ENCODE data around the gene MAS1. TPM values are rescaled to one million over a fixed set of nuclear protein-coding genes. Genes with fewer than 3 reads are reported as not detected.

MAS1 gene
- total RNA-seq, 4 donors from 2014 or later = not detected

- Histone ChIP-seq H3K36me3 (no peaks in the 10 kb centered on the region), H3K9me3 (no peaks in the 10 kb centered on the region), H3K27me3 (no peaks in the 10 kb centered on the region), H3K27ac (no peak overlapping the region), H3K4me3 (no peak overlapping the region), H3K4me1 (no peaks in the 10 kb centered on the region)
- TF ChIP-seq POLR2A (IDR thresholded peaks at IDR 0.05) = no peak
- TF ChIP-seq, protein P1, sequence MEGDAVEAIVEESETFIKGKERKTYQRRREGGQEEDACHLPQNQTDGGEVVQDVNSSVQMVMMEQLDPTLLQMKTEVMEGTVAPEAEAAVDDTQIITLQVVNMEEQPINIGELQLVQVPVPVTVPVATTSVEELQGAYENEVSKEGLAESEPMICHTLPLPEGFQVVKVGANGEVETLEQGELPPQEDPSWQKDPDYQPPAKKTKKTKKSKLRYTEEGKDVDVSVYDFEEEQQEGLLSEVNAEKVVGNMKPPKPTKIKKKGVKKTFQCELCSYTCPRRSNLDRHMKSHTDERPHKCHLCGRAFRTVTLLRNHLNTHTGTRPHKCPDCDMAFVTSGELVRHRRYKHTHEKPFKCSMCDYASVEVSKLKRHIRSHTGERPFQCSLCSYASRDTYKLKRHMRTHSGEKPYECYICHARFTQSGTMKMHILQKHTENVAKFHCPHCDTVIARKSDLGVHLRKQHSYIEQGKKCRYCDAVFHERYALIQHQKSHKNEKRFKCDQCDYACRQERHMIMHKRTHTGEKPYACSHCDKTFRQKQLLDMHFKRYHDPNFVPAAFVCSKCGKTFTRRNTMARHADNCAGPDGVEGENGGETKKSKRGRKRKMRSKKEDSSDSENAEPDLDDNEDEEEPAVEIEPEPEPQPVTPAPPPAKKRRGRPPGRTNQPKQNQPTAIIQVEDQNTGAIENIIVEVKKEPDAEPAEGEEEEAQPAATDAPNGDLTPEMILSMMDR (IDR thresholded peaks at IDR 0.05) = no peak
- no peak for TF ChIP-seq POLR2AphosphoS5 (IDR thresholded peaks at IDR 0.05)
- TF ChIP-seq EP300 (IDR thresholded peaks at IDR 0.05) = no peak
- whole genome bisulfite sequencing = 66% methylated on average over 3 of the region's 3 CpGs
- no peak for DNase-seq (ENCODE audit: low spot score in 2 of 2)
These were observed 14.5 kb upstream of the MAS1 start for GRCh38 chr6:159876242-159876641.

GRCh38 chr6:159877256-159877808 lies 13.5 kb upstream of the MAS1 start:
- H3K27ac ChIP-seq = no peak overlapping the region
- TF ChIP-seq EP300 (IDR thresholded peaks at IDR 0.05) = no peak
- TF ChIP-seq POLR2A (IDR thresholded peaks at IDR 0.05) = no peak
- TF ChIP-seq POLR2AphosphoS5 (IDR thresholded peaks at IDR 0.05) = no peak
- TF ChIP-seq, protein P1 (IDR thresholded peaks at IDR 0.05) = no peak
- H3K36me3 ChIP-seq = no peaks in the 10 kb centered on the region
- no peak overlapping the region for H3K4me3 ChIP-seq
- H3K27me3 ChIP-seq = no peaks in the 10 kb centered on the region
- no peaks in the 10 kb centered on the region for H3K9me3 ChIP-seq
- DNase-seq (ENCODE audit: low spot score in 2 of 2) = no peak
- H3K4me1 ChIP-seq = no peaks in the 10 kb centered on the region
- WGBS = 79% methylated on average over 5 of the region's 5 CpGs

- Histone ChIP-seq H3K9me3 (no peaks in the 10 kb centered on the region), H3K4me1 (no peaks in the 10 kb centered on the region), H3K27me3 (no peaks in the 10 kb centered on the region), H3K4me3 (no peak overlapping the region), H3K36me3 (no peaks in the 10 kb centered on the region), H3K27ac (no peak overlapping the region)
- no peak for DNase-seq (ENCODE audit: low spot score in 2 of 2)
- TF ChIP-seq EP300 (IDR thresholded peaks at IDR 0.05) (no peak), POLR2AphosphoS5 (IDR thresholded peaks at IDR 0.05) (no peak), POLR2A (IDR thresholded peaks at IDR 0.05) (no peak)
- TF ChIP-seq, protein P1 (IDR thresholded peaks at IDR 0.05) = no peak
- WGBS = 75% methylated on average over 6 of the region's 8 CpGs
These were observed 12.4 kb upstream of the MAS1 start for GRCh38 chr6:159878341-159878740.

DNA sequence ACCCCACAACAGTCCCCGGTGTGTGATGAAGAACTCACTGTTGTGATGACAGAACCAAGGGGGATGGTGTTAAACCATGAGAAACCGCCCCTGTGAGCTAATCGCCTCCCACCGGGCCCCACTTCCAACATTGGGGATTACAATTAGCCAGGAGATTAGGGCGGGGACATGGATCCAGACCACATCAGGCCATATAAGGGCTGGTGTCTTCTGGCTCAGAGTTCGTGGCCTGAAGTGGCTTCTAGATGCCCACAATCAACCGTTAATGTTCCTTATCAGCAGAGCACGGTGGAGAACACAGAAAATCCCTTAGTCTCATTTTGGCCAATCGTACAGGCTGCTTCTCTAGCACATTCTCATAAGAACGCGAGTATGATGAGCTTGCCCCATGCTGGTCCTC lies 10.9 kb upstream of the MAS1 start:
- H3K9me3 ChIP-seq = no peaks in the 10 kb centered on the region
- DNase-seq (ENCODE audit: low spot score in 2 of 2) = peak in 1 of 2 donors; percentile 9
- no peaks in the 10 kb centered on the region for H3K27me3 ChIP-seq
- no peaks in the 10 kb centered on the region for H3K4me1 ChIP-seq
- H3K36me3 ChIP-seq = no peaks in the 10 kb centered on the region
- TF ChIP-seq, protein P1 (IDR thresholded peaks at IDR 0.05) = no peak
- TF ChIP-seq POLR2A (IDR thresholded peaks at IDR 0.05) (no peak), EP300 (IDR thresholded peaks at IDR 0.05) (no peak), POLR2AphosphoS5 (IDR thresholded peaks at IDR 0.05) (no peak)
- 78% methylated on average over 8 of the region's 11 CpGs for WGBS
- H3K27ac ChIP-seq = no peak overlapping the region
- H3K4me3 ChIP-seq = no peak overlapping the region

- 74% methylated on average over 6 of the region's 6 CpGs for WGBS
- no peaks in the 10 kb centered on the region for H3K36me3 ChIP-seq
- no peak overlapping the region for H3K27ac ChIP-seq
- TF ChIP-seq POLR2A (IDR thresholded peaks at IDR 0.05) (no peak), EP300 (IDR thresholded peaks at IDR 0.05) (no peak), POLR2AphosphoS5 (IDR thresholded peaks at IDR 0.05) (no peak)
- TF ChIP-seq, protein P1 (IDR thresholded peaks at IDR 0.05) = no peak
- H3K4me3 ChIP-seq = no peak overlapping the region
- no peak for DNase-seq (ENCODE audit: low spot score in 2 of 2)
- H3K4me1 ChIP-seq = no peaks in the 10 kb centered on the region
- no peaks in the 10 kb centered on the region for H3K27me3 ChIP-seq
- no peaks in the 10 kb centered on the region for H3K9me3 ChIP-seq
These were observed 10.3 kb upstream of the MAS1 start for GRCh38 chr6:159880412-159880975.
